Activated CD8-positive, alpha-beta memory T cell treated with anti-CD3 and anti-CD28 coated beads, Interleukin-2, amount 50 U/mL, for 24 hours (primary cell): ENCODE results near the gene CXCR6.
"Not testable (repeated sequence)": the region's sequence is repeated elsewhere in the genome, so short reads cannot be mapped to it uniquely, and the experiment has no call there.

Experiments
- DNase-seq: peaks from one replicate; pipeline ENCODE4 v3.0.0-alpha.2; 2020; ENCODE audit errors: extremely low read depth

The CXCR6 gene

GRCh38 chr3:45988362-45988761 lies 45.1 kb downstream of the CXCR6 start:
- no peak for DNase-seq

- no peak for DNase-seq
Measured at GRCh38 chr3:45988804-45989203, 45.5 kb downstream of the CXCR6 start.

- no peak for DNase-seq
Measured at GRCh38 chr3:45990181-45990580, 46.9 kb downstream of the CXCR6 start.

- DNase-seq = no peak
Measured at GRCh38 chr3:45991341-45991740, 48.1 kb downstream of the CXCR6 start.

- no peak for DNase-seq
Measured at GRCh38 chr3:45992133-45992729, 49.0 kb downstream of the CXCR6 start.

- DNase-seq = no peak
Measured at GRCh38 chr3:45992821-45993221, 49.6 kb downstream of the CXCR6 start.

GRCh38 chr3:45993421-45994027 lies 50.3 kb downstream of the CXCR6 start:
- no peak for DNase-seq

- no peak for DNase-seq
Measured at GRCh38 chr3:45994419-45995235, 51.4 kb downstream of the CXCR6 start.

- peak; percentile 76 for DNase-seq
Measured at GRCh38 chr3:45995236-45996192, 52.2 kb downstream of the CXCR6 start, which contains the start of gene FYCO1. TSS of gene FYCO1 (minus strand) at chr3:45995824. CDS start at chr3:45984910, 10,914 bp downstream.

GRCh38 chr3:45997499-45997898 lies 54.2 kb downstream of the CXCR6 start:
- DNase-seq = not testable (repeated sequence)

GRCh38 chr3:45997942-45998341 lies 54.7 kb downstream of the CXCR6 start:
- no peak for DNase-seq
